Spinal cord (tissue), 10 donors: ENCODE measurements around the gene CSPG4. TPM values are rescaled to one million over a fixed set of nuclear protein-coding genes. Genes with fewer than 3 reads are reported as not detected.
"Not testable (repeated sequence)": the region's sequence is repeated elsewhere in the genome, so short reads cannot be mapped to it uniquely, and the experiment has no call there.

ENCODE experiments used
- DNase-seq, 6 donors: peaks; one replicate each; pipeline versions ENCODE4 v3.0.0 to v3.0.0-alpha.2; 2013 to 2015; ENCODE audit warnings: low spot score in 6 of 6, low read depth in 4 of 6
- H3K27ac ChIP-seq: one replicate; pipeline ENCODE4 v1.5.1; 2013; ENCODE audit warnings: low read depth, low read length, control low read depth
- H3K27me3 ChIP-seq: one replicate; pipeline ENCODE4 v1.6.1; 2013; ENCODE audit warnings: low read length; ENCODE audit not compliant: control insufficient read depth, insufficient read depth
- H3K36me3 ChIP-seq: one replicate; pipeline ENCODE4 v1.6.1; 2013; ENCODE audit warnings: low read length; ENCODE audit not compliant: control insufficient read depth, insufficient read depth
- H3K4me1 ChIP-seq: one replicate; pipeline ENCODE4 v1.6.1; 2013; ENCODE audit warnings: low read length; ENCODE audit not compliant: control insufficient read depth, insufficient read depth
- H3K4me3 ChIP-seq: one replicate; pipeline ENCODE4 v1.5.1; 2013; ENCODE audit warnings: low read depth, low read length, control low read depth
- H3K9me3 ChIP-seq: one replicate; pipeline ENCODE4 v1.6.1; 2013; ENCODE audit warnings: low read length; ENCODE audit not compliant: control insufficient read depth, insufficient read depth
- WGBS: methylation state at CpG from one replicate; pipeline ENCODE4 v1.1.5; 2013; ENCODE audit warnings: missing lambda C conversion rate; ENCODE audit not compliant: insufficient coverage; 5-methylcytosine and 5-hydroxymethylcytosine counted together
- polyA plus RNA-seq, 2 donors: library from polyadenylated mRNA; unstranded; fragments of 120-200 nt; gene quantifications; one replicate each; pipeline ENCODE4 v1.2.1, GENCODE V29; 2013; ENCODE audit not compliant: insufficient read length in 2 of 2
- total RNA-seq, 2 donors: library from RNA; depleted of rRNA in 1 of 2; stranded (reverse); fragments of 120-200 nt in 1 of 2; fragments of >200 nt in 1 of 2; gene quantifications; one replicate each; pipeline versions ENCODE4 v1.2.3 to v1.2.4, GENCODE V29; 2013 to 2014
- donor health status: healthy.

The CSPG4 gene
- total and polyA plus RNA-seq, 4 donors, result 18.1 to 25.6 (median 21.6) TPM

DNA sequence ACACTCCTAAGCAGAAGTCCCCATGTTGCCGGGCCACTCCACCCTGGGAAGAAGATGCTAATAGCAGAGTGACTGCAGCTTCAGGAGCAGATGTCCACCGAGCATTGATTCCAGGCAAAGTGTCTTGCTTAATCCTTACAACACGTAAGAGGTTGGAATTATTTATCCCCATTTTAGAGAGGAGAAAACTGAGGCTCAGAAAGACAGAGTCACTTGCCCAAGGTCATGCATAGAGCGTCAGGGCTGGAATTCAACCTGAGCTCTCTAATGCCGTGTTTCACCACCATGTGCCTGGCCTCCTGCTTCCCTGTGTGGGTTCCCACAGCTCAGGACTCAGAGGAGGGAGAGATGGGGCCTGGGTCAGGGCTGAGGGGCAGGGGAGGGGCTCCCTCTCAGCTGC lies 7.3 kb downstream of the CSPG4 start:
- not testable (repeated sequence) for H3K4me3 ChIP-seq, H3K27me3 ChIP-seq, H3K27ac ChIP-seq, H3K36me3 ChIP-seq, H3K9me3 ChIP-seq, DNase-seq
- 82% methylated on average over 2 of the region's 5 CpGs for WGBS
- peaks cover 55% of the 10 kb centered on the region for H3K4me1 ChIP-seq

DNA sequence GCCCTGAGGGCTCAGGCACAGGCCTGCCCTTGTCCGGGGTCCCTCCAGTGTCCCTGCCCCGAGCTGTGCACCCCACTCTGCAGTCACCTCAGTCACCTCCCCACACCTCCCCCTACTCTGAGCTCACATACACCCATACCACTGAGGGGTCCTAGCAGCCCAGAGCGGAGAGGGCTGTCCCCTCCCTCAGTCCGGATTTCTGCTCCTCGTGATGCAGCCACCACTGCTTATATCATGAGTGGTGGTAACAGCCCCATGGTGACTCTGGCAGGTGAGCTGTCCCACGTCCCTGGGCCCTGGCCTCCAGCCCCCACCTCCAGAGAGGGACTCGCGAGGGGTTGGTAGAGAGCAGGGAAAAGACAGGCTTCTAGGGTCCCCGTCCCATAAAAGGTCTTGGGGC lies 8.0 kb downstream of the CSPG4 start:
- 89% methylated on average over 7 of the region's 9 CpGs for WGBS
- no peak for DNase-seq
- Histone ChIP-seq H3K4me3 (no peak overlapping the region), H3K4me1 (peaks cover 55% of the 10 kb centered on the region), H3K9me3 (no peaks in the 10 kb centered on the region), H3K36me3 (peaks cover 6% of the 10 kb centered on the region), H3K27me3 (no peaks in the 10 kb centered on the region), H3K27ac (no peak overlapping the region)

DNA sequence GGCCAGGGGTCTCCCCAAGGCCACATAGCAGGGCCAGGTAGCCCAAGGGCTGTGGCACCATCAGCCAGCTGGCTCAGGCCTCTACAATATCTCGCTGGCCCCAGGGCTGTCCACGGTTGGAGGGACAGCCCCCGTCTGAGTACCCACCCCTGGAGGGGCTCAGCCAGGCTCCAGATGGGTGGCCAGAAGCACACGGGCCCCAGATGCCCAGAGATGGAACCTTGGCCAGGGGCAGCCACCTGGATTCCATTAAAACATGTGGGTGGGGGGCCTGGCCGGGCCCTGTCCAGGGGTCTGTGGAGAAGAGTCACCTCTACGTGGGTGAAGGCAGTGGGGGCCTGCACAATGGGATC lies 8.4 kb downstream of the CSPG4 start:
- Histone ChIP-seq H3K4me3 (no peak overlapping the region), H3K27me3 (no peaks in the 10 kb centered on the region), H3K27ac (no peak overlapping the region), H3K9me3 (no peaks in the 10 kb centered on the region), H3K4me1 (peaks cover 55% of the 10 kb centered on the region), H3K36me3 (peaks cover 6% of the 10 kb centered on the region)
- no peak for DNase-seq
- WGBS, result 67% methylated on average over 6 of the region's 6 CpGs

DNA sequence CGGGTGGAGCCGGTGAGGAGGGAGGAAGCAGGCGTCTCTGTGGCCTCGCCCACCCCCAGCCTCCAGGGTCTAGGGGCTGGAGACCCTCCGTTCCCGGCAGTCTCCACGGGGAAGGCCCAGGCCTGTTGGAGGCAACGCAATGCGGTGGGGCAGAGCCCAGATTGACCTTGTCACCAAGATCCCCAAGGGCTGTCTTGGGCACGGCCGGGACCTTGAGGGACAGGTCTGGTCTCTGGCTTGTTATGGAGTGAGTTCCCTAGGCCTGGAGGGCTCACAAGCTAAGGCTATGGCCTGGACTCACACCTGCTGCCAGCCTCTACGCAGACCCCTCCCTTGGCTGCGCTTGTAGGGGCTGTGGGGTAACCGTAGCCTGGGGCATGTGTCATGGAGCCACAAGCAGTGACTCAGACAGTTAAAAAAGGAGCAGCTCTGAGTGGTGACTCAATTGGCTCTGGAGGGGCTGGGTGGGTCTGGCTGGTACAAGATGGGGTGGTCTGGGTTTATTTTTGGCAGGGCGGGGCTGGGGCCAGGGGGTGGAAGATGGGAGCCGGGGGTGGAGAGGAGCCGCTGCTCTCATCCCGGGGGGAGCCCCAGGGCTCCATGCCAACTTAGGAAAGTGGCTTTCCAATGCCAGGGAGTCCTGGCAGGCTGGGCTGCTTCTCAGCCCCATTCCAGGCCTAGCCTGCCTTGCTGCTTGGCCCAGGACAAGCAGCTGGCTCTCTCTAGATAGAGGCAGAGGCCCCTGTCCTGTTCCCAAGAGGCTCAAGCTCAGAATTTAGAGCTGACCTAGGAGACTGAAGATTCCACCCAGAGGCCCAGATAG lies 9.0 kb downstream of the CSPG4 start:
- H3K27ac ChIP-seq, DNase-seq, H3K9me3 ChIP-seq, H3K4me3 ChIP-seq, H3K36me3 ChIP-seq, H3K27me3 ChIP-seq: not testable (repeated sequence)
- peaks cover 55% of the 10 kb centered on the region for H3K4me1 ChIP-seq
- WGBS, result no CpG with 5 or more reads among the region's 18 CpGs

DNA sequence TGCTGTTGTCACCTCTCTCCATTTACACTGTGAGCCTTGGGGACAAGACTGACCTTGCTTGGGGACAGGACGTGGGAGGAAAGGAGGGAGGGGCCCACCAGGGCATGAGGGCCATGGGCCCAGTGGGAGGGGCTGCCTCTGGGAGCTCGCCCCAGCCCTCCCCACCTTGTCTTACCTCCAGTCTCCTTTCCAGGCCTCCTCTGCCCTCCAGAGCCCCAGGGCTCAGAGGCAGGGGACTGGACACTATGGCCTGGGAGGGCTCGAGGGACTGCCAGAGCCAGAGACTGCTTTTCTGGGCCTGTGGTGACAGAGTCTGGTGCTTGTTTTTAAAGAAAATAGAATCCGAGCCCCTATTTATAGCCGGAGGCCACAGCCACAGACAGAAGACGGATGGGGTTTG lies 10.2 kb downstream of the CSPG4 start:
- DNase-seq, result no peak
- Histone ChIP-seq H3K27me3 (no peaks in the 10 kb centered on the region), H3K36me3 (peaks cover 6% of the 10 kb centered on the region), H3K27ac (no peak overlapping the region), H3K9me3 (no peaks in the 10 kb centered on the region), H3K4me3 (no peak overlapping the region), H3K4me1 (peaks cover 65% of the 10 kb centered on the region)
- WGBS, result 67% methylated on average over 1 of the region's 6 CpGs

DNA sequence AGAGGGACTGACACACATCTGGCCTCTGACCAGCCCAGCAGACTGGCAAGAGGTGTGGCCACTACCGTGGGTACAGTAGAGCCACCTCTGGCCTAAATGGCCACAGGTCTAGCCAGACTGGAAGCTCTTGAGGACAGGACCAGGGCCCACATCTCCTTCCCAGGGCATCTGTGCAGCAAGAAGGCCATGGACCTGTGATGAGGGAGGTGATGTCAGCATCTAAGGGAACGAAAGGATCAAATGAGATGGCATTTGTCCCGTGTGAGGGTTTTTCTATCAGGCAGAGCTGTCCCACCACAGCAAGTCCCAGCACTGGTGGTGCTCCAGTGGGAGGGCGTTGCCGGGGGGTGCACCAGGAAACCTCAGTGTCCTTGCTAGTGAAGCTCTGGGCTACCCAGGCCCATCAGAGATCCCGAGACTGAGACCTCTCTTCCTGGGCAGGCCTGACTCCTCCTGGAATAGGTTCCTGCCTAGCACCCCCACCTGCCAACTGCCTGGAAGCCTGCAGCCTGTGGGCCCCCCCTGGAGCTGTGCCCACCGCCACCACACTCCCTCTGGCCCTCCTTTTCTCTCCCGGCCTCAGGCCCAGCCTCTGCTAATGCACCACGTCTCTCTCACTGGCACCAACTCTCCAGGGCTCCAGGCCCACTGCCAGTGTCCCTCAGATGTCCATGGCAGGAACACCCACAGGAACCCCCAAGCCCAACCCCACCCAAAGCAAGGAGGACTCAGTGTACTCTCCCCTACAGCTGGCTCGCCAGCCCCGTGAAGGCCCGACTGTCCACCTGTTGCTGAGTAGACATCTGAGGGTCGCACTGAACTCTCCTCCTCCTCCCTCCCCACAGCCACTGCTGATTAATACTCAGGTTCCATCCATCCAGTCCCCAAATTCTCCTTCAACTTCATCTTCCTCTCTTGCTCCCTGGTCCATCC lies 11.3 kb downstream of the CSPG4 start:
- Histone ChIP-seq H3K27ac (peak overlapping the region; percentile 73), H3K4me1 (peaks cover 76% of the 10 kb centered on the region)
- 66% methylated on average over 8 of the region's 13 CpGs for WGBS
- H3K36me3 ChIP-seq, H3K9me3 ChIP-seq, H3K27me3 ChIP-seq, DNase-seq, H3K4me3 ChIP-seq: not testable (repeated sequence)

DNA sequence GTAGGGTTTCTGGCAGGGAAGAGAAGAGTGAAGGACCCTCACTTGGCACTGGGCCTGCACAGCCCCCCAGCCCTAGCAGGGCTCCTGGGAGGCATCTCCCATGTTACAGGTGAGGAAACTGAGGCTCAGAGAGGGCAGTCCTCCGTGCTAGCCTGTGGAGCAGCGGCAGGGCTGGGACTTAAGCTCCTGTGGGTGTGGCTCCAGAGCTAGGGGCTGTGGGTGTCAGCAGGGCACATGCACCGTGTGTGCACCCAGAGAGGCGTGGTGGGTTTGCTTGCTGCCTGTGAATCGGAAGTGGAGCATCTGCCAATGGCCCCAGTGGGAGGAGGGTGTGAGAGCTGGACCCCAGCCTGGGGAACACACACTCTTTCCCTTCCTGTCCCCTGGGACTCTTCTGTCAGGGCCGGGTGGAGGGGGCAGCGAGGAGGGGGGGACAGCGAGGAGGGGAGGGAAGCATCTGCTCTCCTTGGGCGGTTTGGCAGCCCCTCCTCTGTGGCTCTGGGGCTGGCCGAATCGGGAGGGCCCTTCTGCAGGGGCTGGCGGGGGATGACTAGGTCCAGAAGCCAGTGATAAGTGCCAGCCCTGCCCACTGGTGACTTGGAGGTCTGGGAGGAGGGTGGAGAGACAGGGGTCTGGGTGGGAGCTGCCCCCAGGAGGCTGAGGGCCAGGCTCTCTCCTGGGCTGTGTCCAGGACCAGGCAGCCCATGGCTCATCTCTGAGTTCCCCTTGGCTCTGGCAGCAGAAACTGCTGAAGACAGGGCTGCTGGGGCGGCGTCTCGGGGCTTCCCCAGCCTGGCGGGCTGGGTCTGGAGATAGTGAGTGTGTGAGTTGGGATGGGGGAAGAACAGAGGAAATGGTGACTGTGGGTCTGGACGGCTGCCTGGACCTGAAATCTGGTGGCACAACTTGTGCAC lies 12.4 kb downstream of the CSPG4 start:
- 8% methylated on average over 4 of the region's 17 CpGs for WGBS

DNA sequence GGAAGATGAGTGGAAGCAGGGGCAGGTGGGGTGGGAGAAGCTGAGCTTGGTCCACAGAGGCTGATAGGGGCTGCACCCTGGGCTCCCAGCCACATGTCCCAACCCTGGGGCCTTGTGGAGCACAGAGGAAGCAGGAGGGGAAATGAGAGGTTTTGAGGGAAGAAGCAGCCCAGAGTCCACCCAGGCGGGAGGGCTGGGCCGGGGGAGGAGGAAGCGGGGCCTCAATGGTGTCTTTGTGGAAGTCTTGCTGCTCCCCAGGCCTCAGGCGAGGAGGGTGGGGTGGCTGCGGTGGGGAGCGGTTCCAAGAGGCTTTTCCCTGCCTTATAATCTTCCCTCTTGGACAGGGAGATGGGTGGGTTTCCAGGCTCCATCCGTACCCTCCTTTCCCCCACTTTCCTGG lies 13.1 kb downstream of the CSPG4 start:
- not testable (repeated sequence) for H3K4me3 ChIP-seq, H3K9me3 ChIP-seq, H3K36me3 ChIP-seq, H3K27me3 ChIP-seq
- Histone ChIP-seq H3K4me1 (peaks cover 86% of the 10 kb centered on the region), H3K27ac (peak overlapping the region; percentile 95)
- peak in 1 of 6 donors; percentile 46 for DNase-seq
- no CpG with 5 or more reads among the region's 7 CpGs for WGBS

More for the DNA sequence above, 12.4 kb downstream of the CSPG4 start:
- peaks cover 86% of the 10 kb centered on the region for H3K4me1 ChIP-seq
- not testable (repeated sequence) for H3K4me3 ChIP-seq, H3K9me3 ChIP-seq, H3K36me3 ChIP-seq, H3K27me3 ChIP-seq
- peak overlapping the region; percentile 83 for H3K27ac ChIP-seq
- DNase-seq, result peak in 2 of 6 donors; percentile 41 to 74
